ENCODE results near the gene TNFSF13. TPM values are rescaled to one million over a fixed set of nuclear protein-coding genes. Genes with fewer than 3 reads are reported as not detected.

TNFSF13 gene
- polyA plus RNA-seq, 1 donor (not counting 4 experiments of a cell fraction or from before 2014, with no cell fraction given), result 3.9 TPM

GRCh38 chr17:7589891-7590691, 31.5 kb downstream of the TNFSF13 start, which contains the start of gene SOX15:
Gene SOX15, minus strand, starts transcription at chr17:7590094. Its CDS starts 418 bp downstream, at chr17:7589676.
- FAIRE-seq, result peak; percentile 20
- Histone ChIP-seq H3K79me2 (ENCODE audit: control insufficient read depth, insufficient read depth, low read length) (peaks cover 39% of the 10 kb centered on the region), H3K4me1 (ENCODE audit: control insufficient read depth, extremely low read depth, insufficient read depth, low read length) (peaks cover 31% of the 10 kb centered on the region)

GRCh38 chr17:7590743-7591142, 32.2 kb downstream of the TNFSF13 start:
- Histone ChIP-seq H2AFZ (ENCODE audit: control insufficient read depth, low read length) (no peak overlapping the region), H3K9ac (ENCODE audit: control insufficient read depth, extremely low read depth, insufficient read depth, low read length) (peak overlapping the region; percentile 91), H3K4me3 (ENCODE audit: control insufficient read depth in 2 of 3, extremely low read depth in 1 of 3, insufficient read depth in 2 of 3, low read depth in 1 of 3, low read length in 3 of 3) (peak overlapping the region; percentile 67 to 92 (median 67)), H3K79me2 (ENCODE audit: control insufficient read depth, insufficient read depth, low read length) (peaks cover 32% of the 10 kb centered on the region), H3K27ac (ENCODE audit: control insufficient read depth, insufficient read depth, low read length) (peak overlapping the region; percentile 99), H3K36me3 (ENCODE audit: control insufficient read depth in 2 of 2, extremely low read depth in 1 of 2, insufficient read depth in 2 of 2, low read length in 2 of 2) (peaks cover 42 to 54% of the 10 kb centered on the region in 2 experiments), H3K9me1 (ENCODE audit: control insufficient read depth, extremely low read depth, insufficient read depth, low read length) (no peaks in the 10 kb centered on the region), H3K4me1 (ENCODE audit: control insufficient read depth, extremely low read depth, insufficient read depth, low read length) (peaks cover 31% of the 10 kb centered on the region), H3K4me2 (ENCODE audit: control insufficient read depth, extremely low read depth, insufficient read depth, low read depth, low read length) (peak overlapping the region; percentile 97), H3K9me3 (ENCODE audit: control insufficient read depth, low read depth, low read length) (no peaks in the 10 kb centered on the region), H4K20me1 (ENCODE audit: control insufficient read depth, extremely low read depth, insufficient read depth, low read length) (no peaks in the 10 kb centered on the region), H3K27me3 (ENCODE audit: control insufficient read depth, extremely low read depth, insufficient read depth, low read length) (no peaks in the 10 kb centered on the region)
- DNase-seq (ENCODE audit: low read depth, low spot score) (no peak), FAIRE-seq (peak; percentile 90)
- dilution Hi-C loops (cut with MboI; ENCODE audit: extremely low pct_ligation_motif_present, low sequenced_read_pairs), result no loop called here
- TF ChIP-seq, protein P1, sequence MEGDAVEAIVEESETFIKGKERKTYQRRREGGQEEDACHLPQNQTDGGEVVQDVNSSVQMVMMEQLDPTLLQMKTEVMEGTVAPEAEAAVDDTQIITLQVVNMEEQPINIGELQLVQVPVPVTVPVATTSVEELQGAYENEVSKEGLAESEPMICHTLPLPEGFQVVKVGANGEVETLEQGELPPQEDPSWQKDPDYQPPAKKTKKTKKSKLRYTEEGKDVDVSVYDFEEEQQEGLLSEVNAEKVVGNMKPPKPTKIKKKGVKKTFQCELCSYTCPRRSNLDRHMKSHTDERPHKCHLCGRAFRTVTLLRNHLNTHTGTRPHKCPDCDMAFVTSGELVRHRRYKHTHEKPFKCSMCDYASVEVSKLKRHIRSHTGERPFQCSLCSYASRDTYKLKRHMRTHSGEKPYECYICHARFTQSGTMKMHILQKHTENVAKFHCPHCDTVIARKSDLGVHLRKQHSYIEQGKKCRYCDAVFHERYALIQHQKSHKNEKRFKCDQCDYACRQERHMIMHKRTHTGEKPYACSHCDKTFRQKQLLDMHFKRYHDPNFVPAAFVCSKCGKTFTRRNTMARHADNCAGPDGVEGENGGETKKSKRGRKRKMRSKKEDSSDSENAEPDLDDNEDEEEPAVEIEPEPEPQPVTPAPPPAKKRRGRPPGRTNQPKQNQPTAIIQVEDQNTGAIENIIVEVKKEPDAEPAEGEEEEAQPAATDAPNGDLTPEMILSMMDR (optimal IDR thresholded peaks at IDR 0.05 in 1 of 3, IDR thresholded peaks at IDR 0.05 in 1 of 3, conservative IDR thresholded peaks at IDR 0.05 in 1 of 3; ENCODE audit: extremely low read depth in 1 of 3, insufficient read depth in 2 of 3, low read length in 3 of 3), result no peak
- no peak for TF ChIP-seq EZH2 (IDR thresholded peaks at IDR 0.05; ENCODE audit: low read length)

More at GRCh38 chr17:7589891-7590691, 31.5 kb downstream of the TNFSF13 start, which contains the start of gene SOX15:
- H4K20me1 ChIP-seq (ENCODE audit: control insufficient read depth, extremely low read depth, insufficient read depth, low read length), result no peaks in the 10 kb centered on the region
- TF ChIP-seq, protein P1 (optimal IDR thresholded peaks at IDR 0.05 in 1 of 3, IDR thresholded peaks at IDR 0.05 in 1 of 3, conservative IDR thresholded peaks at IDR 0.05 in 1 of 3; ENCODE audit: extremely low read depth in 1 of 3, insufficient read depth in 2 of 3, low read length in 3 of 3), result peak in 1 of 3 experiments; percentile 5
- no peak for TF ChIP-seq EZH2 (IDR thresholded peaks at IDR 0.05; ENCODE audit: low read length)
- no peaks in the 10 kb centered on the region for H3K27me3 ChIP-seq (ENCODE audit: control insufficient read depth, extremely low read depth, insufficient read depth, low read length)
- dilution Hi-C loops (cut with MboI; ENCODE audit: extremely low pct_ligation_motif_present, low sequenced_read_pairs), result no loop called here
- no peaks in the 10 kb centered on the region for H3K9me3 ChIP-seq (ENCODE audit: control insufficient read depth, low read depth, low read length)
- H3K4me3 ChIP-seq (ENCODE audit: control insufficient read depth in 2 of 3, extremely low read depth in 1 of 3, insufficient read depth in 2 of 3, low read depth in 1 of 3, low read length in 3 of 3), result peak within 1 kb of the TSS; percentile 78 to 98 (median 92)
- H2AFZ ChIP-seq (ENCODE audit: control insufficient read depth, low read length), result no peak within 1 kb of the TSS
- H3K4me2 ChIP-seq (ENCODE audit: control insufficient read depth, extremely low read depth, insufficient read depth, low read depth, low read length), result peak within 1 kb of the TSS; percentile 97
- no peaks in the 10 kb centered on the region for H3K9me1 ChIP-seq (ENCODE audit: control insufficient read depth, extremely low read depth, insufficient read depth, low read length)
- H3K27ac ChIP-seq (ENCODE audit: control insufficient read depth, insufficient read depth, low read length), result peak within 1 kb of the TSS; percentile 99
- peaks cover 36 to 56% of the 10 kb centered on the region in 2 experiments for H3K36me3 ChIP-seq (ENCODE audit: control insufficient read depth in 2 of 2, extremely low read depth in 1 of 2, insufficient read depth in 2 of 2, low read length in 2 of 2)
- DNase-seq (ENCODE audit: low read depth, low spot score), result no peak
- peak within 1 kb of the TSS; percentile 91 for H3K9ac ChIP-seq (ENCODE audit: control insufficient read depth, extremely low read depth, insufficient read depth, low read length)
